HCT116 (cell line): ENCODE measurements around the gene CHPT1. TPM values are rescaled to one million over a fixed set of nuclear protein-coding genes. Genes with fewer than 3 reads are reported as not detected.
"Not testable (repeated sequence)": the region's sequence is repeated elsewhere in the genome, so short reads cannot be mapped to it uniquely, and the experiment has no call there.

Experiments
- ATAC-seq: fragments of 200-7000 bp; cut with Tn5 transposase; 2 replicates; pipeline ENCODE4 v1.9.1; 2020; ENCODE audit warnings: mild to moderate bottlenecking, moderate library complexity
- BruUV-seq: library from RNA; stranded (reverse); fragments of 400-500 nt; replicated peaks from 2 replicates; lab custom pipeline; 2021; lab: Mats Ljungman, UMichigan
- CTCF ChIA-PET: fragments of 300-600 bp; sonication (Branson Sonifier 250); formaldehyde crosslinking; loops from one replicate; lab custom pipeline; 2021; ENCODE audit warnings: antibody characterized with exemption; lab: Charles Lee
- POLR2A ChIA-PET: fragments of 300-600, 350-600 bp; sonication (Branson Sonifier 250); formaldehyde crosslinking; loops from one replicate; lab custom pipeline; 2021; ENCODE audit warnings: antibody characterized with exemption; lab: Charles Lee
- RAD21 ChIA-PET, 2 experiments: fragments of 300-600 bp; sonication (Branson Sonifier 250); formaldehyde crosslinking; loops; one replicate each; lab custom pipeline; 2023; ENCODE audit warnings: low total read pairs in 2 of 2; ENCODE audit not compliant: uncharacterized antibody in 2 of 2, unreplicated experiment in 2 of 2, low non-redundant PET in 1 of 2; lab: Charles Lee
- DNase-seq: peaks from one replicate; pipeline ENCODE4 v3.0.0-alpha.2; 2010; ENCODE audit warnings: low read depth, low spot score
- H2AFZ ChIP-seq: fragments of 200-600 bp; shearing (Covaris generic), sonication (generic); 2 replicates; pipeline ENCODE4 v1.6.1; 2017; ENCODE audit warnings: low read depth, mixed run types, mixed read lengths, antibody characterized with exemption, low read length; ENCODE audit not compliant: poor library complexity, severe bottlenecking
- H3K27ac ChIP-seq: 2 replicates; pipeline ENCODE4 v1.5.1; 2012; ENCODE audit warnings: low read depth, low read length
- H3K27me3 ChIP-seq: fragments of 200-600 bp; sonication (generic); 2 replicates; pipeline ENCODE4 v1.6.1; 2016; ENCODE audit warnings: mixed run types, low read length, mixed read lengths; ENCODE audit not compliant: insufficient read depth
- H3K36me3 ChIP-seq, 2 experiments: fragments of 200-500 bp in 1 of 2; fragments of 200-600 bp in 1 of 2; sonication (Bioruptor generic) in 1 of 2; sonication (generic) in 1 of 2; 2 replicates each; pipeline versions ENCODE4 v1.5.1 to v1.6.1; 2014 to 2016; ENCODE audit warnings: low read length in 2 of 2, inconsistent platforms in 1 of 2, mixed read lengths in 1 of 2, mixed run types in 1 of 2; ENCODE audit not compliant: insufficient read depth in 2 of 2, control insufficient read depth in 1 of 2
- H3K4me1 ChIP-seq, 2 experiments: fragments of 200-600 bp in 1 of 2; sonication (generic) in 1 of 2; 2 replicates each; pipeline versions ENCODE4 v1.5.1 to v1.6.1; 2012 to 2017; ENCODE audit warnings: low read length in 2 of 2, inconsistent platforms in 1 of 2, mild to moderate bottlenecking in 1 of 2, mixed read lengths in 1 of 2, mixed run types in 1 of 2, moderate library complexity in 1 of 2; ENCODE audit not compliant: insufficient read depth in 2 of 2, control insufficient read depth in 1 of 2
- H3K4me2 ChIP-seq: fragments of 200-600 bp; sonication (generic); 2 replicates; pipeline ENCODE4 v1.6.1; 2017; ENCODE audit warnings: mixed run types, low read length, mixed read lengths
- H3K4me3 ChIP-seq, 2 experiments: fragments of 200-600 bp in 1 of 2; sonication (generic) in 1 of 2; replicated peaks in 1 of 2; 2 replicates each; pipeline ENCODE4 v1.5.1; 2011 to 2016; ENCODE audit warnings: low read length in 2 of 2, control low read depth in 1 of 2, low read depth in 1 of 2, mild to moderate bottlenecking in 1 of 2, mixed read lengths in 1 of 2, mixed run types in 1 of 2
- H3K79me2 ChIP-seq: fragments of 200-600 bp; sonication (generic); 2 replicates; pipeline ENCODE4 v1.6.1; 2017; ENCODE audit warnings: mild to moderate bottlenecking, mixed run types, low read length, moderate library complexity, mixed read lengths; ENCODE audit not compliant: insufficient read depth
- H3K9ac ChIP-seq: fragments of 200-600 bp; sonication (generic); 2 replicates; pipeline ENCODE4 v1.6.1; 2016; ENCODE audit warnings: low read length, mixed read lengths
- H3K9me2 ChIP-seq: fragments of 200-600 bp; sonication (generic), shearing (Covaris generic); 2 replicates; pipeline ENCODE4 v1.6.1; 2017; ENCODE audit warnings: mixed run types, mild to moderate bottlenecking, moderate library complexity; ENCODE audit not compliant: insufficient read depth
- H3K9me3 ChIP-seq, 2 experiments: fragments of 200-500 bp in 1 of 2; fragments of 200-600 bp in 1 of 2; sonication (Bioruptor generic) in 1 of 2; sonication (generic) in 1 of 2; 2 replicates each; pipeline ENCODE4 v1.6.1; 2014 to 2017; ENCODE audit warnings: low read length in 2 of 2, mixed read lengths in 2 of 2, inconsistent platforms in 1 of 2, low read depth in 1 of 2, mild to moderate bottlenecking in 1 of 2, mixed run types in 1 of 2, moderate library complexity in 1 of 2; ENCODE audit not compliant: control insufficient read depth in 1 of 2, insufficient read depth in 1 of 2
- H4K20me1 ChIP-seq: fragments of 200-600 bp; sonication (generic), shearing (Covaris generic); 2 replicates; pipeline ENCODE4 v1.6.1; 2017; ENCODE audit warnings: mixed run types, mild to moderate bottlenecking, moderate library complexity; ENCODE audit not compliant: insufficient read depth
- CBX3 ChIP-seq: IDR thresholded peaks from 2 replicates; pipeline ENCODE4 v1.6.1; 2012; ENCODE audit warnings: low read depth
- CEBPB ChIP-seq: IDR thresholded peaks from 2 replicates; pipeline ENCODE4 v1.6.1; 2012; ENCODE audit warnings: low read depth
- EGR1 ChIP-seq: IDR thresholded peaks from 2 replicates; pipeline ENCODE4 v1.6.1; 2012; ENCODE audit warnings: low read depth
- ELF1 ChIP-seq: IDR thresholded peaks from 2 replicates; pipeline ENCODE4 v1.6.1; 2012; ENCODE audit warnings: low read depth, borderline replicate concordance
- FOSL1 ChIP-seq: IDR thresholded peaks from 2 replicates; pipeline ENCODE4 v1.6.1; 2012; ENCODE audit warnings: low read depth
- JUND ChIP-seq: IDR thresholded peaks from 2 replicates; pipeline ENCODE4 v1.6.1; 2012
- POLR2AphosphoS5 ChIP-seq: IDR thresholded peaks from 2 replicates; pipeline ENCODE4 v1.6.1; 2011; ENCODE audit warnings: mild to moderate bottlenecking, low read depth, low read length, moderate library complexity
- RAD21 ChIP-seq: IDR thresholded peaks from 2 replicates; pipeline ENCODE4 v1.6.1; 2012; ENCODE audit warnings: low read depth, mild to moderate bottlenecking
- SIN3A ChIP-seq: IDR thresholded peaks from 2 replicates; pipeline ENCODE4 v1.6.1; 2012; ENCODE audit warnings: low read depth
- SP1 ChIP-seq: IDR thresholded peaks from 2 replicates; pipeline ENCODE4 v1.6.1; 2012; ENCODE audit warnings: low read depth
- SRF ChIP-seq: IDR thresholded peaks from 2 replicates; pipeline ENCODE4 v1.6.1; 2012; ENCODE audit warnings: low read depth
- YY1 ChIP-seq: IDR thresholded peaks from 2 replicates; pipeline ENCODE4 v1.6.1; 2011; ENCODE audit warnings: low read length, low read depth, moderate library complexity, mild to moderate bottlenecking; ENCODE audit not compliant: insufficient replicate concordance; ENCODE audit errors: extremely low read depth
- ZNF274 ChIP-seq: fragments of 200-500 bp; sonication (Bioruptor generic); IDR thresholded peaks from 2 replicates; pipeline ENCODE4 v1.6.1; 2014; ENCODE audit warnings: mild to moderate bottlenecking, low read depth, low read length, inconsistent platforms
- intact Hi-C: fragments of 100-400 bp; cut with micrococcal nuclease; formaldehyde crosslinking; loops from 2 replicates; pipeline ENCODE4 v1.10.0; 2022
- total RNA-seq: library from RNA; stranded (reverse); gene quantifications from one replicate; pipeline ENCODE4 v1.2.1, GENCODE V29; 2021; ENCODE audit not compliant: unreplicated experiment
- TF ChIP-seq, protein P1 (sequence below), 3 experiments: fragments of 200-600 bp in 1 of 3; sonication (generic) in 1 of 3; IDR thresholded peaks in 2 of 3; conservative IDR thresholded peaks in 1 of 3; 2 replicates each; pipeline ENCODE4 v1.5.1; 2012 to 2017; ENCODE audit warnings: low read depth in 2 of 3, low read length in 2 of 3, antibody characterized with exemption in 1 of 3, borderline replicate concordance in 1 of 3, control low read depth in 1 of 3, mild to moderate bottlenecking in 1 of 3, mixed read lengths in 1 of 3, mixed run types in 1 of 3, moderate library complexity in 1 of 3; ENCODE audit not compliant: insufficient read depth in 1 of 3
- TF ChIP-seq, protein P2 (sequence below): IDR thresholded peaks from 2 replicates; pipeline ENCODE4 v1.6.1; 2012
- TF ChIP-seq, protein P3 (sequence below): IDR thresholded peaks from 2 replicates; pipeline ENCODE4 v1.6.1; 2011; ENCODE audit warnings: mild to moderate bottlenecking, low read length, moderate library complexity; ENCODE audit not compliant: insufficient replicate concordance; ENCODE audit errors: extremely low read depth

The CHPT1 gene
- total RNA-seq, 1 experiment from 2014 or later = 20.1 TPM

DNA sequence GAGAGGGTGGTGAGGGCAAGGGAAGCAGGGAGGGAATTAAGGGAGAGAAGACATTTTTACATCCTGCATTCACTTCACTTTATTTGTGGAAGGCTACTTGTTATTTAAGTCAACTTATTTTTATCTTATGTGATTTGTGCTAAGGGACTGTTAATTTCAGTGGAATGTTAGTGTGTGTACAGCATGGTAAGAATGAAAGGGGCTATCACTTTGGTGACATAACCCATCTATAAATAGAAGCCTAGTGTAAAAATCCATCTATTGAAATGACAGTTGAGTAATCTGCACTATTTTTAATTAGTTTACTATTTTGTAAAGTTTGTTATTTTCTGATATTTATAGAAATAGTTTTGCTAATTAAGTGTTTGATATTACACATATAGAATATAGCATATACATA, 16.8 kb upstream of the CHPT1 start:
- no peak for ATAC-seq
- no peak overlapping the region for H3K9ac ChIP-seq
- RAD21 ChIA-PET = no interaction called here
- H4K20me1 ChIP-seq = no peaks in the 10 kb centered on the region
- no peaks in the 10 kb centered on the region for H3K4me1 ChIP-seq
- POLR2A ChIA-PET = no interaction called here
- H3K27me3 ChIP-seq = no peaks in the 10 kb centered on the region
- no peaks in the 10 kb centered on the region for H3K79me2 ChIP-seq
- H2AFZ ChIP-seq = no peak overlapping the region
- H3K9me2 ChIP-seq = no peaks in the 10 kb centered on the region
- H3K4me2 ChIP-seq = no peak overlapping the region
- no peak overlapping the region for H3K4me3 ChIP-seq
- intact Hi-C loops = no loop called here
- H3K36me3 ChIP-seq = no peaks in the 10 kb centered on the region
- no TSS peak for BruUV-seq
- CTCF ChIA-PET = interaction anchor here (0.6 kb wide), 1 partner anchor 137 kb away, joined by 3 read pairs; no protein-coding TSS in a partner anchor
- H3K9me3 ChIP-seq = no peaks in the 10 kb centered on the region
- TF ChIP-seq CEBPB (no peak), YY1 (no peak), FOSL1 (no peak), CBX3 (no peak), SRF (no peak), ELF1 (no peak), ZNF274 (no peak), RAD21 (no peak), JUND (no peak), SP1 (no peak), POLR2AphosphoS5 (no peak), EGR1 (no peak), SIN3A (no peak)
- TF ChIP-seq, protein P1, sequence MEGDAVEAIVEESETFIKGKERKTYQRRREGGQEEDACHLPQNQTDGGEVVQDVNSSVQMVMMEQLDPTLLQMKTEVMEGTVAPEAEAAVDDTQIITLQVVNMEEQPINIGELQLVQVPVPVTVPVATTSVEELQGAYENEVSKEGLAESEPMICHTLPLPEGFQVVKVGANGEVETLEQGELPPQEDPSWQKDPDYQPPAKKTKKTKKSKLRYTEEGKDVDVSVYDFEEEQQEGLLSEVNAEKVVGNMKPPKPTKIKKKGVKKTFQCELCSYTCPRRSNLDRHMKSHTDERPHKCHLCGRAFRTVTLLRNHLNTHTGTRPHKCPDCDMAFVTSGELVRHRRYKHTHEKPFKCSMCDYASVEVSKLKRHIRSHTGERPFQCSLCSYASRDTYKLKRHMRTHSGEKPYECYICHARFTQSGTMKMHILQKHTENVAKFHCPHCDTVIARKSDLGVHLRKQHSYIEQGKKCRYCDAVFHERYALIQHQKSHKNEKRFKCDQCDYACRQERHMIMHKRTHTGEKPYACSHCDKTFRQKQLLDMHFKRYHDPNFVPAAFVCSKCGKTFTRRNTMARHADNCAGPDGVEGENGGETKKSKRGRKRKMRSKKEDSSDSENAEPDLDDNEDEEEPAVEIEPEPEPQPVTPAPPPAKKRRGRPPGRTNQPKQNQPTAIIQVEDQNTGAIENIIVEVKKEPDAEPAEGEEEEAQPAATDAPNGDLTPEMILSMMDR (IDR thresholded peaks at IDR 0.05 in 2 of 3, conservative IDR thresholded peaks at IDR 0.05 in 1 of 3; ENCODE audit: borderline replicate concordance in 1 of 3, insufficient read depth in 1 of 3, low read depth in 2 of 3, low read length in 2 of 3) = no peak
- TF ChIP-seq, protein P2, sequence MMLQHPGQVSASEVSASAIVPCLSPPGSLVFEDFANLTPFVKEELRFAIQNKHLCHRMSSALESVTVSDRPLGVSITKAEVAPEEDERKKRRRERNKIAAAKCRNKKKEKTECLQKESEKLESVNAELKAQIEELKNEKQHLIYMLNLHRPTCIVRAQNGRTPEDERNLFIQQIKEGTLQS = no peak
- TF ChIP-seq, protein P3, sequence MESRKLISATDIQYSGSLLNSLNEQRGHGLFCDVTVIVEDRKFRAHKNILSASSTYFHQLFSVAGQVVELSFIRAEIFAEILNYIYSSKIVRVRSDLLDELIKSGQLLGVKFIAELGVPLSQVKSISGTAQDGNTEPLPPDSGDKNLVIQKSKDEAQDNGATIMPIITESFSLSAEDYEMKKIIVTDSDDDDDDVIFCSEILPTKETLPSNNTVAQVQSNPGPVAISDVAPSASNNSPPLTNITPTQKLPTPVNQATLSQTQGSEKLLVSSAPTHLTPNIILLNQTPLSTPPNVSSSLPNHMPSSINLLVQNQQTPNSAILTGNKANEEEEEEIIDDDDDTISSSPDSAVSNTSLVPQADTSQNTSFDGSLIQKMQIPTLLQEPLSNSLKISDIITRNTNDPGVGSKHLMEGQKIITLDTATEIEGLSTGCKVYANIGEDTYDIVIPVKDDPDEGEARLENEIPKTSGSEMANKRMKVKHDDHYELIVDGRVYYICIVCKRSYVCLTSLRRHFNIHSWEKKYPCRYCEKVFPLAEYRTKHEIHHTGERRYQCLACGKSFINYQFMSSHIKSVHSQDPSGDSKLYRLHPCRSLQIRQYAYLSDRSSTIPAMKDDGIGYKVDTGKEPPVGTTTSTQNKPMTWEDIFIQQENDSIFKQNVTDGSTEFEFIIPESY = no peak
- no peak overlapping the region for H3K27ac ChIP-seq
- no peak for DNase-seq

- intact Hi-C loops, H3K9me3 ChIP-seq, H2AFZ ChIP-seq, RAD21 ChIA-PET, H3K79me2 ChIP-seq, H3K9ac ChIP-seq, POLR2A ChIA-PET, H3K27ac ChIP-seq, H3K4me3 ChIP-seq, H3K4me2 ChIP-seq, H3K9me2 ChIP-seq, BruUV-seq, H3K36me3 ChIP-seq, H3K4me1 ChIP-seq, H3K27me3 ChIP-seq, DNase-seq, ATAC-seq, H4K20me1 ChIP-seq: not testable (repeated sequence)
- CTCF ChIA-PET = interaction anchor here (0.7 to 1.5 kb wide), 2 partner anchors 27 to 143 kb away, joined by 3 to 4 read pairs; no protein-coding TSS in a partner anchor
Measured at GRCh38 chr12:101681627-101682026, 15.8 kb upstream of the CHPT1 start.
